Measurements from ENCODE around the gene COL18A1.

Gene COL18A1

GRCh38 chr21:45414396-45415187, 9.6 kb downstream of the COL18A1 start:
- no peak for DNase-seq (ENCODE audit: low spot score)

- no peak for DNase-seq (ENCODE audit: low spot score)
These were observed 10.4 kb downstream of the COL18A1 start for GRCh38 chr21:45415188-45415942.

- DNase-seq (ENCODE audit: low spot score) = no peak
These were observed 11.1 kb downstream of the COL18A1 start for GRCh38 chr21:45415943-45416611.

- DNase-seq (ENCODE audit: low spot score) = no peak
These were observed 11.7 kb downstream of the COL18A1 start for GRCh38 chr21:45416620-45417019.

GRCh38 chr21:45417256-45417950, 12.4 kb downstream of the COL18A1 start:
- no peak for DNase-seq (ENCODE audit: low spot score)

GRCh38 chr21:45417951-45418300, 13.0 kb downstream of the COL18A1 start:
- no peak for DNase-seq (ENCODE audit: low spot score)

GRCh38 chr21:45418301-45419071, 13.5 kb downstream of the COL18A1 start:
- DNase-seq (ENCODE audit: low spot score) = no peak

- no peak for DNase-seq (ENCODE audit: low spot score)
These were observed 14.2 kb downstream of the COL18A1 start for GRCh38 chr21:45419162-45419561.

- DNase-seq (ENCODE audit: low spot score) = peak; percentile 47
These were observed 15.4 kb downstream of the COL18A1 start for GRCh38 chr21:45420061-45421041.

- no peak for DNase-seq (ENCODE audit: low spot score)
These were observed 16.3 kb downstream of the COL18A1 start for GRCh38 chr21:45421071-45421845.

GRCh38 chr21:45421846-45422775, 17.1 kb downstream of the COL18A1 start:
- no peak for DNase-seq (ENCODE audit: low spot score)

GRCh38 chr21:45423201-45423955, 18.4 kb downstream of the COL18A1 start:
- DNase-seq (ENCODE audit: low spot score) = no peak

- DNase-seq (ENCODE audit: low spot score) = no peak
These were observed 19.2 kb downstream of the COL18A1 start for GRCh38 chr21:45423968-45424853.

GRCh38 chr21:45424854-45425795, 20.2 kb downstream of the COL18A1 start:
- DNase-seq (ENCODE audit: low spot score) = no peak
